Neutrophil (primary cell): ENCODE data around the gene EXOSC6.
A peak's percentile ranks its signal among the peaks of the same experiment; 100 is the strongest.

Source experiments
- H3K27ac ChIP-seq: fragments of 200-600 bp; sonication (generic); 2 replicates; pipeline ENCODE4 v1.5.1; 2016; ENCODE audit warnings: mild to moderate bottlenecking, moderate library complexity
- H3K27me3 ChIP-seq: fragments of 200-600 bp; sonication (generic); 2 replicates; pipeline ENCODE4 v1.6.0; 2016; ENCODE audit warnings: mild to moderate bottlenecking
- H3K36me3 ChIP-seq: fragments of 200-600 bp; sonication (generic); 2 replicates; pipeline ENCODE4 v1.5.1; 2017
- H3K4me1 ChIP-seq, 2 experiments: fragments of 200-600 bp in 1 of 2; sonication (generic) in 1 of 2; 1 replicate in 1 of 2; 2 replicates in 1 of 2; pipeline versions ENCODE4 v1.5.1 to v1.6.1; 2013 to 2016; ENCODE audit warnings: low read depth in 1 of 2, low read length in 1 of 2, mild to moderate bottlenecking in 1 of 2, moderate library complexity in 1 of 2; ENCODE audit not compliant: control insufficient read depth in 1 of 2, insufficient read depth in 1 of 2
- H3K4me3 ChIP-seq, 2 experiments: fragments of 200-600 bp in 1 of 2; sonication (generic) in 1 of 2; 1 replicate in 1 of 2; 2 replicates in 1 of 2; pipeline ENCODE4 v1.5.1; 2013 to 2016; ENCODE audit warnings: low read depth in 1 of 2, low read length in 1 of 2, mild to moderate bottlenecking in 1 of 2, moderate library complexity in 1 of 2
- H3K9me3 ChIP-seq: fragments of 200-600 bp; sonication (generic); 2 replicates; pipeline ENCODE4 v1.5.1; 2016
- CTCF ChIP-seq: fragments of 200-600 bp; sonication (generic); IDR thresholded peaks from 2 replicates; pipeline ENCODE4 v1.5.1; 2016; ENCODE audit warnings: antibody characterized with exemption

EXOSC6 gene

GRCh38 chr16:70257391-70257790, 5.7 kb upstream of the EXOSC6 start:
- Histone ChIP-seq H3K9me3 (no peaks in the 10 kb centered on the region), H3K27me3 (no peaks in the 10 kb centered on the region), H3K4me1 (no peaks in the 10 kb centered on the region), H3K4me3 (no peak overlapping the region), H3K36me3 (peaks cover 36% of the 10 kb centered on the region), H3K27ac (no peak overlapping the region)
- no peak for TF ChIP-seq CTCF

DNA sequence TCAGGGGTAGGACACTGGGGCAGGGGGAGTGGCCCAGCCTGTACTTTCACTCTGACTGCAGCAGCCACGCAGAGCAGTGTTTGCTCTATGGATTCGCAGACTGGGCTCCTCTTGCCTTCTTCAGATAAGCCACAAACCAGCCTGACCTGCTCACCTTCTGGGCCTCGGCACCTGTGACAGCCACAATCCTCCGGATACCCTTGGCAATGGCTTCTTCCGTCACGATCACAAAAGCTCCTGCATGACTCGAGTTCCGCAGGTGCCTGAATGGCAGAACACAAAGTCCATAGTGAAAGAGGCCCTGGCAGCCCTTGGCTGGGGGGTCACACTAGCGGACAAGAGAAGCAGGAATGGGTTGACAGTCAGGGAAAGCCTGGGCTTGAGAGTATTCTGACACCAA, 3.8 kb upstream of the EXOSC6 start:
- H3K36me3 ChIP-seq: peaks cover 20% of the 10 kb centered on the region
- H3K4me1 ChIP-seq: peaks cover 9 to 11% of the 10 kb centered on the region in 2 experiments
- H3K27me3 ChIP-seq: no peaks in the 10 kb centered on the region
- no peaks in the 10 kb centered on the region for H3K9me3 ChIP-seq
- H3K4me3 ChIP-seq: no peak overlapping the region
- TF ChIP-seq CTCF: no peak
- no peak overlapping the region for H3K27ac ChIP-seq

DNA sequence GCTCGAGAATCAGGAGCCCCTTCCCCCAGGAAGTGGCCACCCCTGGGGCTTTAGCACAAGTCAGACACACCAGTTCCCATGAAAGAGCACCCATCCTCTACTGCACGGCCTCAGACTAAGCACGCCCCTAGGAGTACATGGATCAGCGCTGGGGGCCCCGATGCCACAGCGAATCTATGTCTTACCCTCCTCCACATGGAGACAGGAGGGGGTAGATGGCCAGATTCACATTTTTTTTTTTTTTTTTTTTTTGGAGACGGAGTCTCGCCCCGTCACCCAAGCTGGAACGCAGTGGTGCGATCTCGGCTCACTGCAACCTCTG, 3.2 kb upstream of the EXOSC6 start:
- TF ChIP-seq CTCF: no peak
- H3K36me3 ChIP-seq: peaks cover 15% of the 10 kb centered on the region
- H3K9me3 ChIP-seq: no peaks in the 10 kb centered on the region
- peaks cover 11 to 13% of the 10 kb centered on the region in 2 experiments for H3K4me1 ChIP-seq
- H3K27me3 ChIP-seq: no peaks in the 10 kb centered on the region
- H3K27ac ChIP-seq: no peak overlapping the region
- H3K4me3 ChIP-seq: no peak overlapping the region

- TF ChIP-seq CTCF: no peak
- Histone ChIP-seq H3K4me1 (peaks cover 11 to 13% of the 10 kb centered on the region in 2 experiments), H3K36me3 (peaks cover 15% of the 10 kb centered on the region), H3K9me3 (no peaks in the 10 kb centered on the region), H3K27me3 (no peaks in the 10 kb centered on the region), H3K27ac (no peak overlapping the region), H3K4me3 (no peak overlapping the region)
Observed at GRCh38 chr16:70254180-70254964, 2.6 kb upstream of the EXOSC6 start.

- peaks cover 11 to 13% of the 10 kb centered on the region in 2 experiments for H3K4me1 ChIP-seq
- H3K9me3 ChIP-seq: no peaks in the 10 kb centered on the region
- H3K27ac ChIP-seq: no peak overlapping the region
- H3K27me3 ChIP-seq: no peaks in the 10 kb centered on the region
- peak; percentile 41 for TF ChIP-seq CTCF
- no peak overlapping the region for H3K4me3 ChIP-seq
- peaks cover 9% of the 10 kb centered on the region for H3K36me3 ChIP-seq
Observed at GRCh38 chr16:70253291-70254106, 1.8 kb upstream of the EXOSC6 start.
